GM23338 (cell line): Measurements from ENCODE around the gene NGLY1. TPM values are rescaled to one million over a fixed set of nuclear protein-coding genes. Genes with fewer than 3 reads are reported as not detected.

Source experiments
- ATAC-seq: fragments of 200-7000 bp; cut with Tn5 transposase; 3 replicates; pipeline ENCODE4 v1.9.1; 2020
- DNase-seq: peaks from one replicate; pipeline ENCODE4 v3.0.0-alpha.2; 2015; ENCODE audit warnings: low spot score
- H2AFZ ChIP-seq: fragments of 200-600 bp; sonication (generic); 2 replicates; pipeline ENCODE4 v1.8.0; 2016; ENCODE audit warnings: antibody characterized with exemption, mild to moderate bottlenecking, moderate library complexity
- H3F3A ChIP-seq: fragments of 200-600 bp; sonication (generic); replicated peaks from 2 replicates; pipeline ENCODE4 v1.8.0; 2017; ENCODE audit warnings: antibody characterized with exemption, mixed run types, low read depth
- H3K27ac ChIP-seq: fragments of 200-600 bp; sonication (generic); 2 replicates; pipeline ENCODE4 v1.6.1; 2016; ENCODE audit warnings: low read depth
- H3K27me3 ChIP-seq: fragments of 200-600 bp; sonication (generic); 2 replicates; pipeline ENCODE4 v1.8.0; 2016; ENCODE audit warnings: mild to moderate bottlenecking, mixed run types, moderate library complexity; ENCODE audit not compliant: insufficient read depth
- H3K36me3 ChIP-seq: fragments of 200-600 bp; sonication (generic); 2 replicates; pipeline ENCODE4 v1.8.0; 2016; ENCODE audit warnings: mild to moderate bottlenecking; ENCODE audit not compliant: insufficient read depth
- H3K4me1 ChIP-seq: fragments of 200-600 bp; sonication (generic); 2 replicates; pipeline ENCODE4 v1.8.0; 2016; ENCODE audit warnings: mild to moderate bottlenecking, moderate library complexity; ENCODE audit not compliant: insufficient read depth
- H3K4me2 ChIP-seq: fragments of 200-600 bp; sonication (generic); 2 replicates; pipeline ENCODE4 v1.7.1; 2017; ENCODE audit warnings: mixed run types
- H3K4me3 ChIP-seq: fragments of 200-600 bp; sonication (generic); 2 replicates; pipeline ENCODE4 v1.6.1; 2016; ENCODE audit warnings: mixed run types
- H3K79me2 ChIP-seq: fragments of 200-600 bp; sonication (generic); replicated peaks from 2 replicates; pipeline ENCODE4 v1.8.0; 2017; ENCODE audit warnings: mild to moderate bottlenecking; ENCODE audit not compliant: insufficient read depth
- H3K9me2 ChIP-seq: fragments of 200-600 bp; sonication (generic); 2 replicates; pipeline ENCODE4 v1.8.0; 2017; ENCODE audit not compliant: insufficient read depth
- H4K20me1 ChIP-seq: fragments of 200-600 bp; sonication (generic); replicated peaks from 2 replicates; pipeline ENCODE4 v1.8.0; 2017; ENCODE audit warnings: mild to moderate bottlenecking; ENCODE audit not compliant: insufficient read depth
- H3K27ac Mint-ChIP-seq: 2 replicates; pipeline ENCODE4 v1.8.0; 2020; ENCODE audit warnings: inconsistent platforms, mild to moderate bottlenecking, moderate library complexity, mixed read lengths
- H3K27me3 Mint-ChIP-seq: 3 replicates; pipeline ENCODE4 v1.8.0; 2022; ENCODE audit warnings: low read depth, mild to moderate bottlenecking, moderate library complexity, mixed read lengths, inconsistent platforms; ENCODE audit not compliant: insufficient read depth, poor library complexity
- H3K36me3 Mint-ChIP-seq: 3 replicates; pipeline ENCODE4 v1.8.0; 2021; ENCODE audit warnings: low read depth, mild to moderate bottlenecking, inconsistent platforms, moderate library complexity, mixed read lengths
- H3K4me1 Mint-ChIP-seq: 3 replicates; pipeline ENCODE4 v1.8.0; 2020; ENCODE audit warnings: mild to moderate bottlenecking, inconsistent platforms, mixed read lengths
- H3K4me3 Mint-ChIP-seq: 3 replicates; pipeline ENCODE4 v1.8.0; 2021; ENCODE audit warnings: moderate library complexity, mild to moderate bottlenecking, inconsistent platforms, mixed read lengths
- H3K9me3 Mint-ChIP-seq: 3 replicates; pipeline ENCODE4 v1.8.0; 2020; ENCODE audit warnings: moderate library complexity, mild to moderate bottlenecking, inconsistent platforms, mixed read lengths
- CREB1 ChIP-seq: fragments of 250-450 bp; sonication (Bioruptor Pico); IDR thresholded peaks from 2 replicates; pipeline ENCODE4 v1.5.0; 2020; ENCODE audit warnings: low read depth, mild to moderate bottlenecking, moderate library complexity
- EZH2 ChIP-seq: fragments of 200-600 bp; sonication (generic); IDR thresholded peaks from one replicate; pipeline ENCODE4 v1.8.0; 2017; ENCODE audit warnings: antibody characterized with exemption, mild to moderate bottlenecking, low read depth; ENCODE audit not compliant: unreplicated experiment
- EZH2phosphoT487 ChIP-seq: fragments of 200-600 bp; sonication (generic); IDR thresholded peaks from one replicate; pipeline ENCODE4 v1.8.1; 2018; ENCODE audit warnings: antibody characterized with exemption; ENCODE audit not compliant: unreplicated experiment
- JUNB ChIP-seq: IDR thresholded peaks from one replicate; pipeline ENCODE4 v1.6.1; 2016; ENCODE audit warnings: antibody characterized with exemption; ENCODE audit not compliant: unreplicated experiment
- POLR2AphosphoS5 ChIP-seq: IDR thresholded peaks from 2 replicates; pipeline ENCODE4 v1.6.1; 2016; ENCODE audit warnings: antibody characterized with exemption, low read depth
- STAT1 ChIP-seq: IDR thresholded peaks from one replicate; pipeline ENCODE4 v1.6.1; 2016; ENCODE audit warnings: antibody characterized with exemption; ENCODE audit not compliant: unreplicated experiment
- ZNF331 ChIP-seq: fragments of 250-450 bp; sonication (Bioruptor Pico); IDR thresholded peaks from 2 replicates; pipeline ENCODE4 v1.5.0; 2020; ENCODE audit warnings: low read depth, mild to moderate bottlenecking, moderate library complexity
- polyA plus RNA-seq: library from polyadenylated mRNA; unstranded; fragments of >200 nt; fragmentation: Nextera tagmentation; extraction: Ambion mirVana; gene quantifications from 2 replicates; pipeline ENCODE4 v1.2.1, GENCODE V29; 2016
- total RNA-seq: library from RNA; depleted of rRNA; stranded (reverse); fragments of >200 nt; shearing (Covaris generic); gene quantifications from 2 replicates; pipeline ENCODE4 v1.2.3, GENCODE V29; 2014
- TF ChIP-seq, protein P1 (sequence below), 2 experiments: fragments of 200-600 bp in 1 of 2; sonication (generic) in 1 of 2; conservative IDR thresholded peaks; 2 replicates each; pipeline versions ENCODE4 v1.5.1 to v1.6.1; 2016 to 2017; ENCODE audit warnings: antibody characterized with exemption in 2 of 2, low read depth in 2 of 2, mild to moderate bottlenecking in 2 of 2, moderate library complexity in 1 of 2
- TF ChIP-seq, protein P2 (sequence below): IDR thresholded peaks from one replicate; pipeline ENCODE4 v1.6.1; 2018; ENCODE audit warnings: antibody characterized with exemption; ENCODE audit not compliant: unreplicated experiment
- TF ChIP-seq, protein P3 (sequence below): IDR thresholded peaks from 2 replicates; pipeline ENCODE4 v1.6.1; 2016; ENCODE audit warnings: antibody characterized with exemption

NGLY1 gene
- total and polyA plus RNA-seq, 2 experiments from 2014 or later, result 20.4 to 43.5 TPM

- no peak for DNase-seq
- H3K4me2 ChIP-seq, result no peak overlapping the region
- no peak overlapping the region for H3K27ac Mint-ChIP-seq
Observed at GRCh38 chr3:25780618-25781017, 2.6 kb downstream of the NGLY1 start.

GRCh38 chr3:25775936-25776335, 7.3 kb downstream of the NGLY1 start:
- H3K36me3 ChIP-seq, result peaks cover 33% of the 10 kb centered on the region; the same call in 1 of the 2 replicates
- Mint-ChIP-seq H3K9me3 (peaks cover 22% of the 10 kb centered on the region; the same call in 2 of the 3 replicates), H3K4me3 (no peak overlapping the region)

More at GRCh38 chr3:25780618-25781017, 2.6 kb downstream of the NGLY1 start:
- no peak for ATAC-seq
- Mint-ChIP-seq H3K27me3 (peaks cover 3% of the 10 kb centered on the region), H3K9me3 (peaks cover 4% of the 10 kb centered on the region; the same call in 1 of the 3 replicates), H3K4me3 (no peak overlapping the region), H3K36me3 (peaks cover 24% of the 10 kb centered on the region), H3K4me1 (peaks cover 25% of the 10 kb centered on the region)
- peaks cover 37% of the 10 kb centered on the region for H3K79me2 ChIP-seq
- H2AFZ ChIP-seq, result no peak overlapping the region
- H4K20me1 ChIP-seq, result peaks cover 6% of the 10 kb centered on the region; the same call in 1 of the 2 replicates
- H3K4me1 ChIP-seq, result peaks cover 30% of the 10 kb centered on the region
- H3K27me3 ChIP-seq, result peaks cover 6% of the 10 kb centered on the region; the same call in 1 of the 2 replicates
- H3F3A ChIP-seq, result no peaks in the 10 kb centered on the region
- TF ChIP-seq EZH2phosphoT487, result no peak
- TF ChIP-seq EZH2, result no peak
- TF ChIP-seq, protein P1, sequence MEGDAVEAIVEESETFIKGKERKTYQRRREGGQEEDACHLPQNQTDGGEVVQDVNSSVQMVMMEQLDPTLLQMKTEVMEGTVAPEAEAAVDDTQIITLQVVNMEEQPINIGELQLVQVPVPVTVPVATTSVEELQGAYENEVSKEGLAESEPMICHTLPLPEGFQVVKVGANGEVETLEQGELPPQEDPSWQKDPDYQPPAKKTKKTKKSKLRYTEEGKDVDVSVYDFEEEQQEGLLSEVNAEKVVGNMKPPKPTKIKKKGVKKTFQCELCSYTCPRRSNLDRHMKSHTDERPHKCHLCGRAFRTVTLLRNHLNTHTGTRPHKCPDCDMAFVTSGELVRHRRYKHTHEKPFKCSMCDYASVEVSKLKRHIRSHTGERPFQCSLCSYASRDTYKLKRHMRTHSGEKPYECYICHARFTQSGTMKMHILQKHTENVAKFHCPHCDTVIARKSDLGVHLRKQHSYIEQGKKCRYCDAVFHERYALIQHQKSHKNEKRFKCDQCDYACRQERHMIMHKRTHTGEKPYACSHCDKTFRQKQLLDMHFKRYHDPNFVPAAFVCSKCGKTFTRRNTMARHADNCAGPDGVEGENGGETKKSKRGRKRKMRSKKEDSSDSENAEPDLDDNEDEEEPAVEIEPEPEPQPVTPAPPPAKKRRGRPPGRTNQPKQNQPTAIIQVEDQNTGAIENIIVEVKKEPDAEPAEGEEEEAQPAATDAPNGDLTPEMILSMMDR (conservative IDR thresholded peaks at IDR 0.05; ENCODE audit: low read depth in 2 of 2), result no peak
- no peaks in the 10 kb centered on the region for H3K9me2 ChIP-seq
- H3K27ac ChIP-seq, result no peak overlapping the region
- H3K4me3 ChIP-seq, result no peak overlapping the region
- peaks cover 13% of the 10 kb centered on the region; the same call in 1 of the 2 replicates for H3K36me3 ChIP-seq

GRCh38 chr3:25768851-25769250, 14.4 kb downstream of the NGLY1 start:
- Histone ChIP-seq H3F3A (no peaks in the 10 kb centered on the region), H2AFZ (no peak overlapping the region), H3K27me3 (no peaks in the 10 kb centered on the region), H3K9me2 (no peaks in the 10 kb centered on the region), H3K4me2 (no peak overlapping the region), H3K36me3 (peaks cover 13% of the 10 kb centered on the region; the same call in 1 of the 2 replicates), H3K27ac (no peak overlapping the region), H3K4me1 (no peaks in the 10 kb centered on the region), H4K20me1 (0 out of 2 replicates have a peak, but pooled peaks cover 6% of the 10 kb centered on the region), H3K4me3 (no peak overlapping the region), H3K79me2 (peaks cover 10% of the 10 kb centered on the region)
- Mint-ChIP-seq H3K27ac (no peak overlapping the region), H3K36me3 (peaks cover 39% of the 10 kb centered on the region), H3K27me3 (peaks cover 4% of the 10 kb centered on the region), H3K4me1 (no peaks in the 10 kb centered on the region), H3K9me3 (peaks cover 19% of the 10 kb centered on the region; the same call in 2 of the 3 replicates), H3K4me3 (no peak overlapping the region)
- no peak for DNase-seq
- ATAC-seq, result no peak
- TF ChIP-seq CREB1 (CRISPR knock-in tag) (no peak), EZH2 (no peak), ZNF331 (no peak), EZH2phosphoT487 (no peak), JUNB (no peak), POLR2AphosphoS5 (no peak), STAT1 (no peak)
- TF ChIP-seq, protein P2, sequence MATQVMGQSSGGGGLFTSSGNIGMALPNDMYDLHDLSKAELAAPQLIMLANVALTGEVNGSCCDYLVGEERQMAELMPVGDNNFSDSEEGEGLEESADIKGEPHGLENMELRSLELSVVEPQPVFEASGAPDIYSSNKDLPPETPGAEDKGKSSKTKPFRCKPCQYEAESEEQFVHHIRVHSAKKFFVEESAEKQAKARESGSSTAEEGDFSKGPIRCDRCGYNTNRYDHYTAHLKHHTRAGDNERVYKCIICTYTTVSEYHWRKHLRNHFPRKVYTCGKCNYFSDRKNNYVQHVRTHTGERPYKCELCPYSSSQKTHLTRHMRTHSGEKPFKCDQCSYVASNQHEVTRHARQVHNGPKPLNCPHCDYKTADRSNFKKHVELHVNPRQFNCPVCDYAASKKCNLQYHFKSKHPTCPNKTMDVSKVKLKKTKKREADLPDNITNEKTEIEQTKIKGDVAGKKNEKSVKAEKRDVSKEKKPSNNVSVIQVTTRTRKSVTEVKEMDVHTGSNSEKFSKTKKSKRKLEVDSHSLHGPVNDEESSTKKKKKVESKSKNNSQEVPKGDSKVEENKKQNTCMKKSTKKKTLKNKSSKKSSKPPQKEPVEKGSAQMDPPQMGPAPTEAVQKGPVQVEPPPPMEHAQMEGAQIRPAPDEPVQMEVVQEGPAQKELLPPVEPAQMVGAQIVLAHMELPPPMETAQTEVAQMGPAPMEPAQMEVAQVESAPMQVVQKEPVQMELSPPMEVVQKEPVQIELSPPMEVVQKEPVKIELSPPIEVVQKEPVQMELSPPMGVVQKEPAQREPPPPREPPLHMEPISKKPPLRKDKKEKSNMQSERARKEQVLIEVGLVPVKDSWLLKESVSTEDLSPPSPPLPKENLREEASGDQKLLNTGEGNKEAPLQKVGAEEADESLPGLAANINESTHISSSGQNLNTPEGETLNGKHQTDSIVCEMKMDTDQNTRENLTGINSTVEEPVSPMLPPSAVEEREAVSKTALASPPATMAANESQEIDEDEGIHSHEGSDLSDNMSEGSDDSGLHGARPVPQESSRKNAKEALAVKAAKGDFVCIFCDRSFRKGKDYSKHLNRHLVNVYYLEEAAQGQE, result no peak
- TF ChIP-seq, protein P3, sequence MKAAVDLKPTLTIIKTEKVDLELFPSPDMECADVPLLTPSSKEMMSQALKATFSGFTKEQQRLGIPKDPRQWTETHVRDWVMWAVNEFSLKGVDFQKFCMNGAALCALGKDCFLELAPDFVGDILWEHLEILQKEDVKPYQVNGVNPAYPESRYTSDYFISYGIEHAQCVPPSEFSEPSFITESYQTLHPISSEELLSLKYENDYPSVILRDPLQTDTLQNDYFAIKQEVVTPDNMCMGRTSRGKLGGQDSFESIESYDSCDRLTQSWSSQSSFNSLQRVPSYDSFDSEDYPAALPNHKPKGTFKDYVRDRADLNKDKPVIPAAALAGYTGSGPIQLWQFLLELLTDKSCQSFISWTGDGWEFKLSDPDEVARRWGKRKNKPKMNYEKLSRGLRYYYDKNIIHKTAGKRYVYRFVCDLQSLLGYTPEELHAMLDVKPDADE, result no peak

More at GRCh38 chr3:25775936-25776335, 7.3 kb downstream of the NGLY1 start:
- no peak for TF ChIP-seq EZH2phosphoT487
- no peak overlapping the region for H3K4me2 ChIP-seq
- peaks cover under 1% of the 10 kb centered on the region; the same call in 1 of the 2 replicates for H4K20me1 ChIP-seq
- no peak for DNase-seq
- Mint-ChIP-seq H3K27ac (no peak overlapping the region), H3K27me3 (peaks cover 4% of the 10 kb centered on the region), H3K36me3 (peaks cover 69% of the 10 kb centered on the region), H3K4me1 (peaks cover 4% of the 10 kb centered on the region; the same call in 1 of the 3 replicates)
- no peak overlapping the region for H3K4me3 ChIP-seq
- no peaks in the 10 kb centered on the region for H3K9me2 ChIP-seq
- H3K79me2 ChIP-seq, result peaks cover 19% of the 10 kb centered on the region
- H2AFZ ChIP-seq, result no peak overlapping the region
- H3F3A ChIP-seq, result no peaks in the 10 kb centered on the region
- H3K27ac ChIP-seq, result no peak overlapping the region
- H3K27me3 ChIP-seq, result no peaks in the 10 kb centered on the region
- 0 out of 2 replicates have a peak, but pooled peaks cover 4% of the 10 kb centered on the region for H3K4me1 ChIP-seq
- no peak for ATAC-seq
